Mammary epithelial cell (primary cell): ENCODE results near the gene POU6F2.

ENCODE experiments used
- CTCF ChIP-seq, 2 donors: IDR thresholded peaks in 1 of 2; conservative IDR thresholded peaks in 1 of 2; 2 replicates each; pipeline ENCODE4 v1.5.1; 2011 to 2012; ENCODE audit warnings: inconsistent platforms in 2 of 2, low read length in 2 of 2, mild to moderate bottlenecking in 2 of 2, control low read depth in 1 of 2, low read depth in 1 of 2; ENCODE audit not compliant: insufficient read depth in 1 of 2; ENCODE audit errors: extremely low read depth in 1 of 2
- EZH2 ChIP-seq: IDR thresholded peaks from 2 replicates; pipeline ENCODE4 v1.6.1; 2012; ENCODE audit warnings: low read length, inconsistent platforms, borderline replicate concordance

- TF ChIP-seq EZH2 (no peak), CTCF (conservative IDR thresholded peaks at IDR 0.05 in 1 of 2, IDR thresholded peaks at IDR 0.05 in 1 of 2; ENCODE audit: extremely low read depth in 1 of 2, insufficient read depth in 1 of 2, low read depth in 1 of 2, low read length in 2 of 2) (no peak)
These were observed 48.1 kb upstream of the POU6F2 start for GRCh38 chr7:38929460-38930171.
